NCI-H2196 treated with DMSO at 0.1 percent for 48 hours (cell line): ENCODE results near the gene PHLDB1.

Experiments used
- DNase-seq: peaks from one replicate; lab custom pipeline; 2025; ENCODE audit not compliant: unreplicated experiment; lab: John Stamatoyannopoulos, UW

PHLDB1 gene

DNA sequence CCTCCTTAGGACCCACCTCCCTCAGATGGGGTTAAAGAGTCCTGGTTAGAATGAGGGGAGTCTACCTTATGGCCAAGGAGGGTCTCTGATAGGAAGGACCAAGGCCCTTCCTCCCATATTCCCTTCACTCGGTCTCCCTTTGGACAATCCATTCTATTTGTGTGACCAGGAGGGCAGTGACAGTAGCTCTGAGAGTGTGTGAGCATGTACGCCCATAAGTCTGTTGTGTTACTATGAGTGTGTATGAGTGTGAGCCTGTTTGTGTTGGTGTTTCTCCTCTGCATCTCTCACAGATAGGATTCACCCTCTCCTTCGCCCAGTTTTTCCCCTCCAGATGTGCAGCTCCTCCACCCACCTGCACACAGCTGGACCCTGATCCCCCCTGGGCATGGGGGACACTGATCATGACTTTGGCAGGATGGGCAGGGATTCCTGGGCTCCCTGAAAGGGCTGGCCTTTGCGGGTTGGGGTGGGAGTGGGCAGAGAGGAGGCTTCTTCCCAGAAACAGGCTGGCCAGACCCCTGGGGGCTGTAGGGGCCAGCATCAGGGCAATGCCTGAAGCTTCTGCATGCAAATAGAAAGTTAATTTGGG lies 14.5 kb downstream of the PHLDB1 start:
- no peak for DNase-seq

DNA sequence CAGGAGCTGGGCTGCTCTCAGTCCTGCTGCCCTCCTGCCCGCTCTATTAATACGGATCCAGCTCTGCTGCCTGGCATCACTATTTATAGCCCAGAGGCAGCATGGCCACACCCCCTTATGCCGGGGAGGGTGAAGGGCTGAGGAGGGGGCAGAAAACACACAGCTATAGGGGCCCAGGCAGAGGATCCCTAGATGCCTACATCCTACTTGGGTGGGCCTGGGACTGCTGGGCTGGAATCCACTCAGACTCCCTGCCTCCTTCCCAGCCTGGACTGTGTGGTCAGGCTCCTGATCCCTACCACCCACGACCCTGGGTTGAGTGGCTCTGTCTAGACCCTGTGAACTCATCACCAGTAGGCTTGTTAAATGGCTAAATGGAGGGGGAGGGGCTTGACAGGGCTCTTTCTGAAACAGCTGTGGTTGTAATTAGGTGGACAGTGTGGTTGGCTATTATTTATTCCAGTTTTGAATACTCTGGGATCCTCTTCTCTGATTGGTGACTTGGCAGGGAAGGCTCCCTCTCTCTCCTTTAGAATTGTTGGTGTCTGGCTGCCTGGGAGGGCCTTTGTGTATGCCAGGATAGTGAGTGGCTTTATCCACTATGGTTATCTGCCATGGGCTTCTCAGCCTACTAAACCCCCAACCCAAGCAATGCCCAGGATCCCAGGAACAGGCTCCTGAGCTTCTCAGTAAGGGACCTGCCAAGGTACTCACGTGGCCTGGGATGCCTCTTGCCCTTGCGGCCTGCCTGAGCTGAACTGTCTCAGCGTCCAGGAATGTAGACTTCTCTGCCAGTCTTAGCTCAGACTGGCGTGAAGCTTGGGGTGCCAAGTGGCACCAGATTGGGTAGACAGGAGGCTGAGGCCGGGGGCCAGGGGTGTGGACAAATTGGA lies 15.2 kb downstream of the PHLDB1 start:
- DNase-seq = peak; percentile 83

- DNase-seq = peak; percentile 86
These were observed 15.8 kb downstream of the PHLDB1 start for GRCh38 chr11:118623269-118623655.

- DNase-seq = peak; percentile 52
These were observed 17.7 kb downstream of the PHLDB1 start for GRCh38 chr11:118625036-118625690.

DNA sequence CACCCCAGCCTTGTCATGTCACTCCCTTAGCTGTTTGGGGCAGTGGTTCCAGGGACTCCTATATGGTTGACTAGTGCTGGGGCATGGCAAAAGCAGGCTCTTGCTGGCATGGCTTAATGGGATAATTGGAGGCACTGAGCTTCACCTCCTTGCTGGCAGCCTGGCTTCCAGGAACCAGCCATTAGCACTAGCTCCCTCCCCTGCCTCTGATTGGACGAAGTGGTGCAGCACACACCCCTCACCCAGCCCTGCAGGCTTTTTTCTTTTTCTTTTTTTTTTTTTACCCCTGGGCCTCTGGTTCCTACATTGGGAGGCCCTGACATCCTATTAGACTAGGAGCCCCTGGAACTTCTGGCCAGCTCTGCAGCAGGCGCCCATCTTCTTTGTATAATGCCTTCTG lies 18.6 kb downstream of the PHLDB1 start:
- DNase-seq = peak; percentile 17

DNA sequence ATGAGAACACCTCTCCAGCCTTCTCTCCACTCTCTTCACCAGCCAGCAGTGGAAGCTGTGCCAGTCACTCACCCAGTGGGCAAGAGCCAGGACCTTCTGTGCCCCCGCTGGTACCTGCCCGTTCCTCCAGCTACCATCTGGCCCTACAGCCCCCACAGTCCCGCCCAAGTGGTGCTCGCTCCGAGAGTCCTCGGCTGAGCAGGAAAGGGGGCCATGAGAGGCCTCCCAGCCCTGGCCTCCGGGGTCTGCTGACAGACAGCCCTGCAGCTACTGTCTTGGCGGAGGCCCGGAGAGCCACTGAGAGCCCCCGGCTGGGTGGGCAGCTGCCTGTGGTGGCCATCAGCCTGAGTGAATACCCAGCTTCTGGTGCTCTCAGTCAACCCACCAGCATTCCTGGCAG lies 20.2 kb downstream of the PHLDB1 start:
- no peak for DNase-seq

- no peak for DNase-seq
These were observed 20.6 kb downstream of the PHLDB1 start for GRCh38 chr11:118628031-118628430.

GRCh38 chr11:118628432-118628831 lies 21.0 kb downstream of the PHLDB1 start:
- no peak for DNase-seq

GRCh38 chr11:118628861-118629549 lies 21.6 kb downstream of the PHLDB1 start:
- no peak for DNase-seq

DNA sequence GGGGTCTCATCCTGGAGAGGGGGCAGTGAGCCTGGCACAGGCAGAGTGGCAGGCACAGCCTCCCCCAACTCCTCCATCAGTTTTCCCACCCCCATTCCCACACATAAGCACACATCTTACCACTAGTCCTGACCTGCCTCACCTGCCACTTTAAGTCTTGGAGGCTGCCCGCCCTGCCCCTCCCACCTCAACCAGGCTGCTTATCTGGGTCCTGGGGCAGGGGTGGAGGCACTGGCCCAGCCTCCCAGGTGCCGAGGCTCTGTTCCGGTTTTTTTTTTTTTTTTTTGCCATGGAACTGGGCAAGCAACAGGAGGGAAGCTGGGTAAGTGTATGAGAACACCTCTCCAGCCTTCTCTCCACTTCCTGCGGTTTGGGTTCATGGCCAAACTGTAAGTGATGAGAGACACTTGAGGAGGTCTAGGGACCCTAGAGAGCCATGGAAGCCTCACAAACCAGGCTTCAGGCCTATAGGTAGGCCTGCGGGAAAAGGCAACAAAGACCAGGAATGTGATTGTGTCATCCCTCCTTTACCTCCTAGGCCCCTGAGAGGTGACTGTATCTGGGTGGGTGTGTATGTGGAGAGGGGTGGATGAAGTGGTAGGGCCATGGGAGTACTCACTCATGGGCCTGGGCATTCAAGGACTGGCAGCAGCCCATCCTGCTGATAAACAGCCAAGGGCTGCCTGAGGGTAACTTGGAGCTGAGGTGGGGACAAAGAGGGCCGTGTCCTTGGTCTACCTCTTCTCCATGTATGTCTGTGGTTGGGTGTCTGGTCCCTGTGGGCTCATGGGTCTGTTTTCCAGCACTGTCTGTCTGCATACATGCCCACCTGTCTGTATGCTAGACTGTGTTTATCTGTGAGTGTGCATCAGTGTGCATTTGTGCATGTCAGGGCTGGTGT lies 22.6 kb downstream of the PHLDB1 start:
- no peak for DNase-seq

DNA sequence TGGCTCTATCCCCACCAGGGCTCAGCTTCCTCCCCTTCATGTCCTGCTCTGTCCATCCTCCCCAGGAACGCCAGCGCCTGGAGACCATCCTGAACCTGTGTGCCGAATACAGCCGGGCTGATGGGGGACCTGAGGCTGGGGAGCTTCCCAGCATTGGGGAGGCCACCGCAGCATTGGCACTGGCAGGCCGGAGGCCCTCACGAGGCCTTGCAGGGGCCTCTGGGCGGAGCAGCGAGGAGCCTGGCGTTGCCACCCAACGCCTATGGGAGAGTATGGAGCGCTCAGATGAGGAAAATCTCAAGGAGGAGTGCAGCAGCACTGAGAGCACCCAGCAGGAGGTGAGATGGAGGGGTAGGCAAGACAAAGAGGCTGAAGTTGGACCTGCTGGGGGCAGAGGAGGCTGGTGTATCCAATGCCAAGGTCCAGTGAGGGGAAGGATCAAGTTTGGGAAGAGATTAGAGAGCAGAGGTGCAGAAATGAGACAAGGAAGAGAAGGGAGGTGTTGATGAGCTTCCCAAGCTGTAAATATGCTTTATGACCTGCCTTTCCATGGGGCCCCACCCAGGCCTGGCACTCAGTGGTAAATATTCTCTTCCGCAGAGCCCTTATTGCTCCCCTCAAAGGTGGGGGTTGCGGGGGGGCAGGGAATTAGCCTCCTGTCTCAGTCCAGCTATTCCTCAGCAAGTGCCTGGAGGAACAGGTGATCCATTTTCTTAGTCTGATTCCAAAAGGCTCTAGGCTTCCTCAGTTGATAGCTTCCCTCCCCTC lies 23.9 kb downstream of the PHLDB1 start:
- no peak for DNase-seq

GRCh38 chr11:118632577-118633318 lies 25.3 kb downstream of the PHLDB1 start:
- no peak for DNase-seq

- no peak for DNase-seq
These were observed 25.9 kb downstream of the PHLDB1 start for GRCh38 chr11:118633319-118633690.

DNA sequence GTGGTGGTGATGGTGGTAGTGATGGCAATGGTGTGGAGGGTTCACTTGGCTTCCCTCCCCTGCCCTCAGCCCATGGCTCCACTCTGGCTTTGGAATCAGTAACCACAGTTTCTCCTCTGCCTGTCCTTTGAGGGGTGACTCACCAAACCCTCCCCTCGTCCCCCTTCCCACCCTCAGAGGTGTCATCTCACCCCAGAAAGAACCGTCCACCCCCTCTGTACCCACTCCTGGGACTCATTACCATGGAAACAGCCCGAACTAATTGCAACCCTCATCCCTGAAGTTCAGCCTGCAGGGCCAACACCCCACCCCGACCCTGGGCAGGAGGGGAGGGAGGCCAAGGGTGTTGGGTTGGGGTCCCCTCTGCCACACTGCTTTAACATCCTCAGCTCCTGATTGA lies 26.6 kb downstream of the PHLDB1 start:
- DNase-seq = no peak

DNA sequence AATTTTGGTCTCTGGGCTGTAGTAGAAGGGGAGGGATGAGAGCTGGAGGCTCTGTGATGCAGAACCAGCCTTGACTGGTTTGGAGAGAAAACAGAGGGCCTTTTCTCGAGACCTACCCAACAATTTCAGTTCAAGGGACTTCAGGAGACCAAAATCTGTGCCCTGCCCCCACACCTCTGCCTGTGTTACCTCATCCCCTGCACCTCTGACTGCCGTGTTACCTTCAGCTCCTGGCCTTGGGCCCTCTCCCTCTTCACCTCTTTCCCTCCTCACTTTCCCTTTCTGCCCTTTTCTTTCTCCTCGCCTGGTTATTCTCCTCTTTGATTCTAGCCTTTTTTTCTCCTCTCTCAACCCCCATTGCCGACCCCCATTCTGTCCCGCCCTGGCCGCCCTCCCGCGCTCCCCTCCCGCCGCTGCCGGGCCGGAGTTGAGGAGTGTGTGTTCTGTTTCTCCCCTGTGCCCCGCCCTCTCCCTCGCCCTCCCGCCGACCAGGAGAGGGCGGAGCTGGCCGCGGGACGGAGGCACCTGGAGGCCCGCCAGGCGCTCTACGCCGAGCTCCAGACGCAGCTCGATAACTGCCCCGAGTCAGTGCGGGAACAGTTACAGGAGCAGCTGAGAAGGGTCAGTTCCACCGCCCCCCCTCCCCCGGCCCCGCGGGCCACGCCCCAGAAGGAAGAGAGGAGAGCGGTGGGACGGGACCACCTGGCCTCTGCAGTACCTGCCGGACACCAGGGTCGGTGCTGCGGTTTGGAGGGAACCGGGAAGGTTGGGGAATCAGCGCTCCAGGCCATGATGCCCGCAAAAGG lies 27.2 kb downstream of the PHLDB1 start:
- peak; percentile 58 for DNase-seq

- no peak for DNase-seq
These were observed 27.8 kb downstream of the PHLDB1 start for GRCh38 chr11:118635237-118635591.

- no peak for DNase-seq
These were observed 28.2 kb downstream of the PHLDB1 start for GRCh38 chr11:118635642-118636041.

- no peak for DNase-seq
These were observed 29.3 kb downstream of the PHLDB1 start for GRCh38 chr11:118636569-118637290.
